ENCODE measurements around the gene DCC.

- TF ChIP-seq CTCF (IDR thresholded peaks at IDR 0.05) = no peak
- no peak for TF ChIP-seq EZH2phosphoT487 (IDR thresholded peaks at IDR 0.05; ENCODE audit: borderline replicate concordance, low read depth)
- TF ChIP-seq, protein P1, sequence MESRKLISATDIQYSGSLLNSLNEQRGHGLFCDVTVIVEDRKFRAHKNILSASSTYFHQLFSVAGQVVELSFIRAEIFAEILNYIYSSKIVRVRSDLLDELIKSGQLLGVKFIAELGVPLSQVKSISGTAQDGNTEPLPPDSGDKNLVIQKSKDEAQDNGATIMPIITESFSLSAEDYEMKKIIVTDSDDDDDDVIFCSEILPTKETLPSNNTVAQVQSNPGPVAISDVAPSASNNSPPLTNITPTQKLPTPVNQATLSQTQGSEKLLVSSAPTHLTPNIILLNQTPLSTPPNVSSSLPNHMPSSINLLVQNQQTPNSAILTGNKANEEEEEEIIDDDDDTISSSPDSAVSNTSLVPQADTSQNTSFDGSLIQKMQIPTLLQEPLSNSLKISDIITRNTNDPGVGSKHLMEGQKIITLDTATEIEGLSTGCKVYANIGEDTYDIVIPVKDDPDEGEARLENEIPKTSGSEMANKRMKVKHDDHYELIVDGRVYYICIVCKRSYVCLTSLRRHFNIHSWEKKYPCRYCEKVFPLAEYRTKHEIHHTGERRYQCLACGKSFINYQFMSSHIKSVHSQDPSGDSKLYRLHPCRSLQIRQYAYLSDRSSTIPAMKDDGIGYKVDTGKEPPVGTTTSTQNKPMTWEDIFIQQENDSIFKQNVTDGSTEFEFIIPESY (IDR thresholded peaks at IDR 0.05; ENCODE audit: borderline replicate concordance, low read depth) = no peak
- no peak for TF ChIP-seq TCF12 (IDR thresholded peaks at IDR 0.05)
- TF ChIP-seq CHD2 (IDR thresholded peaks at IDR 0.05; ENCODE audit: low read length, partially characterized antibody) = no peak
- no peak for TF ChIP-seq SMC3 (IDR thresholded peaks at IDR 0.05; ENCODE audit: low read depth, low read length)
- TF ChIP-seq REST (IDR thresholded peaks at IDR 0.05; ENCODE audit: low read depth, low read length) = no peak
- no peak for TF ChIP-seq MXI1 (IDR thresholded peaks at IDR 0.05; ENCODE audit: low read depth, low read length)
- TF ChIP-seq PBX3 (IDR thresholded peaks at IDR 0.05) = no peak
- TF ChIP-seq EP300 (IDR thresholded peaks at IDR 0.05; ENCODE audit: borderline replicate concordance in 1 of 2, low read depth in 1 of 2, low read length in 1 of 2) = no peak
- no peak for TF ChIP-seq TAF1 (IDR thresholded peaks at IDR 0.05; ENCODE audit: borderline replicate concordance, low read depth, low read length)
- no peak for TF ChIP-seq GABPA (IDR thresholded peaks at IDR 0.05; ENCODE audit: low read depth)
These were observed 178.1 kb downstream of the DCC start for GRCh38 chr18:52518086-52518485.
